HG03439 (cell line): Measurements from ENCODE around the gene SLC35F4.
"Not testable (repeated sequence)": the region's sequence is repeated elsewhere in the genome, so short reads cannot be mapped to it uniquely, and the experiment has no call there.

Experiments used
- ATAC-seq: cut with Tn5 transposase; IDR thresholded peaks from one replicate; pipeline ENCODE4 v1.9.1; 2021; ENCODE audit warnings: mild to moderate bottlenecking, moderate library complexity; ENCODE audit not compliant: unreplicated experiment

SLC35F4 gene

DNA sequence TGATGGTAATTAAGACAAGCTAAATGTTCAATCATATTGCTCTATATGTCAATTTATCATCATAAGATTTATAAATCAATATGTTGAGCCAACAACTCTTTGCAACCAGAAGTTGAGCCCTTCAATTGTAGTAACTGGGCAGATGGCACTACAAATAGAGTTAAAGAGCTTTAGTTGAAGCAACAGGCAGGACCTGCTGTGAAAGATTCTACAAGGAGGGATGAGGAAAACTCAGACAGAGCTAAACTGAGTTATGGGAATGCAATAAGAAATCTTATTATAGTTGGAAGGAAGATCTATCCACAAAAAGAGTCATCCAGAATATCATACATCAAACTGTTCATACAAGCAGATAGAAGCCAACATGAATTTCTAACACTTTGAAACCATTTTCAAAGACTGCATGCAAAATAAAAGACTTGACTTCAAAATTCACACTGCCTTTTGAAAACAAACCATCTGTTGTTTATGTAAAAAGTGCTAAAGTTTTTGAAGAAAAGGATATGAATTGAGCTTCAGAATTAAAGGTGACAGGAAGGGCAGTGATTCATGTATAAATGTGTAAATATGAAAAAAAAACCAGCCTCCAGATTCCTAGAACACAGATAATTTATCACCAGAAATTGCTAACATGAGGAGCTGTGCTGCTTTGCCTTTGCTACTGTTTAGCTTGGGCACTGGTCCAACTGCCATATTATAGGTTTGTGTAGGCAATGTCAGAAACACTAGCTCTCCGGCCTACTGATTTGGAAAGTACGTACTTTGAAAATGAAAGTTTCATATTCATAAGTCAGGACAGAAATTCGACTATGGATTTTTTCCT, 133.2 kb downstream of the SLC35F4 start:
- ATAC-seq: no peak

GRCh38 chr14:57729208-57730187, 136.4 kb downstream of the SLC35F4 start:
- no peak for ATAC-seq

DNA sequence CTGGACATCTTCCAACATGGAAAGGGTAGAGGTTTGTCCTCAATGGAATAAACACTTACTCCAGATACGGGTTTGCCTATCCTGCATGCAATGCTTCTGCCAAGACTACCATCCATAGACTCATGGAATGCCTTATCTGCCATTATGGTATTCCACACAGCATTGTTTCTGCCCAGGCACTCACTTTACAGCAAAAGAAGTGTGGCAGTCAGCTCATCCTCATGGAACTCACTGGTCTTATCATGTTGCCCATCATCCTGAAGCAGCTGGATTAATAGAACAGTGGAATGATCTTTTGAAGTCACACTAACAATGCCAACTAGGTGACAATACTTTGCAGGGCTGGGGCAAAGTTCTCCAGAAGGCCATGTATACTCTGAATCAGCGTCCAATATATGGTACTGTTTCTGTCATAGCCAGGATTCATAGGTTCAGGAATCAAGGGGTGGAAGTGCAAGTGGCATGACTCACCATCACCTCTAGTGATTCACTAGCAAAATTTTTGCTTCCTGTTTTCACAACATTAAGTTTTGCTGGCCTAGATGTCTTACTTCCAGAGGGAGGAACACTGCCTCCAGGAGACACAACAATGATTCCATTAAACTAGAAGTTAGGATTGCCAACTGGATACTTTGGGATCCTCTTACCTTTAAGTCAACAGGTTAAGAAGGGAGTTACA, 140.4 kb downstream of the SLC35F4 start:
- ATAC-seq: no peak

DNA sequence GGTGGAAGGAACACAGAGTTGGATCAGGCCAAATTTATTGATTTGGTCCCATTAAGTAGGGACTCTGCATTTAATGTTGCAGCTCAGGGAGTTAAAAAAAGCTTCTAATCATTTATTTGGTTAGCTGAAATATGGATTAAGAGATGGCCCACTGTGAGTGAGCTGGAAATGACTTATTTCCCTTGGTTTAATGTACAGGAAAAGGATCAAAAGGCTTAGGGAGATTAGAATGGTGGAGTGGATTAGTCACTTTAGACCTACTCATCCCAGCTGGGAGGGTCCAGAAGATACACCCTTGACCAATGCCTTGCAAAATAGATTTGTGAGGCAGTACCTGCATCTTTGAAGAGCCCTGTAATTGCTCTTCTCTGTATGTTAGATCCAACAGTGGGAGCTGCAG, 143.8 kb downstream of the SLC35F4 start:
- not testable (repeated sequence) for ATAC-seq

DNA sequence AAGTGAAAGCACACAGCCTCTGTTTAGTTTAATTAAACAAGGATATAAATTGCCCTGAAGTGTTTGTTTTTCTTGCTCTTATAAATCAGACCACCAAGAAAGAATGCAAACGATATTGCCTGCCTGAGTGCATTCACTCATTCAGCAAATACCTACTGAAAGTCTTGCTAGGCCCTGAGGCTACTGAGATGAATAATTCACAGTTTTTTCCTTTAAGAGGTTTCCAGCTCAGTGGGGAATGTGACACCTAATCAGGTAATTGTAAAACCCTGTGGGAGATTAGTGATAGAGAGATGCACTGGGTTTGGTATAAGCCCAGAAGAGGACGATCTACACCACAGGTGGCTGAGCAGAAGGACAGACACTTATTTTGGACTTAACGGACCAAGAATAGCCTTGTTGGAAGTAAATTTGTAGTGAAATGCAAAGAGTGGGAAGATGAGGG, 151.4 kb downstream of the SLC35F4 start:
- no peak for ATAC-seq

DNA sequence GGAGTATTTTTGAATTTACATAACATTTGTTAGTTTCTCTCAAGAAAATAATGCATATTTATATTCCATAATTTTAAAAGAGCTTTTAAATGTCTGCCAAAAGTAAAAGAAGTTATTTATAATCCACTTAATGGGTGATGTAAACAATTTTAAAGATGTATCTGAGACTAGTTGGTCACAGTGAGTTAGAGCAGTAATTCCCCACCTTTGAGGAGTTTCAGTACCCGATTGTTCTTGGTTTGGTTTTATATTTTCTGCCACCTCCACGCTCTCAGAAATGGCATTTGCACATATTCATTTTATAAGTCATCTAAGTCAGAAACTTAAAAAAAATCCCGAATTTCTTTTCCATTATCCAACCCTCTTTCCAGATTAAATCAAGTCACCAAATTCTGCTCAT, 153.2 kb downstream of the SLC35F4 start:
- ATAC-seq: no peak

- ATAC-seq: no peak
These were observed 153.8 kb downstream of the SLC35F4 start for GRCh38 chr14:57712102-57712501.

DNA sequence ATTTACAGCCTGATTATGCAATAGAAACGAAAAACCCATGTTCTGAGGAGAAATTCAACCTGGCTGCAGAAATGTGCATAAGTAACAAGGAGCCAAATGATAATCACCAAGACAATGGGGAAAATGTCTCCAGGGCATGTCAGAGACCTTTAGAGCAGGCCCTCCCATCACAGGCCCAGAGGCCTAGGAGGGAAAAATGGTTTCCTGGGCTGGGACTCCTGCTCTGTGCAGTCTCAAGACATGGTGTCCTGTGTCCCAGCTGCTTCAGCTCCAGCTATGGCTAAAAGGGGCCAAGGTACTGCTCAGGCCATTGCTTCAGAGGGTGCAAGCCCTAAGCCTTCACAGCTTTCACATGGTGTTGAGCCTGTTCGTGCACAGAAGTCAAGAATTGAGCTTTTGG, 156.0 kb downstream of the SLC35F4 start:
- ATAC-seq: no peak

DNA sequence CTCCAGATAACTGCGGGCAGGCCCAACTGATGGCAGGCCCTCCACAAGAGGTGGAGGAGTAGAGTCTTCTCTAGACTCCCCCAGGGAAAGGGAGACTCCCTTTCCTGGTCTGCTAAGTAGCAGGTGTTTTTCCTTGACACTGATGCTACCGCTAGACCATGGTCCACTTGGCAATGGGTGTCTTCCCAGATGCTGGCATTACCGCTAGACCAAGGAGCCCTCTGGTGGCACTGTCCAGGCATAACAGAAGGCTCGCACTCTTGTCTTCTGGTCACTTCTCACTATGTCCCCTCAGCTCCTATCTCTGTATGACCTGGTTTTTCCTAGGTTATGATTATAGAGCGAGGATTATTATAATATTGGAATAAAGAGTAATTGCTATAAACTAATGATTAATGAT, 156.8 kb downstream of the SLC35F4 start:
- ATAC-seq: not testable (repeated sequence)

DNA sequence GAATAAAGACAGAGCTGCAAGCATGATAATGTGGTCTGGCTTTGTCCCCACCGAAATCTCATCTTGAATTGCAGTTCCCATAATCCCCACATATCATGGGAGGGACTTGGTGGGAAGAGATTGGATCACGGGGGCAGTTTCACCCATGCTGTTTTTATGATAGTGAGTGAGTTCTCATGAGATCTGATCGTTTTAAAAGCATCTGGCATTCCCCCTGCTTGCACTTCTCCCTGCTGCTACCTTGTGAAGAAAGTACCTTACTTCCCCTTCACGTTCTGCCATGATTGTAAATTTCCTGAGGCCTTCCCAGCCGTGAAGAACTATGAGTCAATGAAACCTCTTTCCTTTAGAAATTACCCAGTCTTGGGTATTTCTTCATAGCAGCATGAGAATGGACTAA, 158.7 kb downstream of the SLC35F4 start:
- ATAC-seq: no peak

GRCh38 chr14:57704763-57705162, 161.1 kb downstream of the SLC35F4 start:
- no peak for ATAC-seq

DNA sequence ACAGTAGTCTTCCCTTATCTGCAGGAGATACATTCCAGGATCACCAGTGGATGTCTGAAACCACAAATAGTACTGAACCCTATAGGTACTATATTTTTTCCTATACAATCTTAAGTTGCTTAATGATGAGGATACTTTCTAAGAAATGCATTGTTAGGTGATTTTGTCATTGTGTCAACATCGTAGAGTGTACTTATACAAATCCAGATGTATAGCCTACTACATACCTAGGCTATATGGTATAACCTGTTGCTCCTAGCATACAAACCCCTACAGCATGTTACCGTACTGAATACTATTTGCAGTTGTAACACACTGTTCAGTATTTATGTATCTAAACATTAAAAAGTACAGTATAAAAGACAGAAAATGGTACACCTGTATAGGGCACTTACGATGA, 165.9 kb downstream of the SLC35F4 start:
- ATAC-seq: no peak

DNA sequence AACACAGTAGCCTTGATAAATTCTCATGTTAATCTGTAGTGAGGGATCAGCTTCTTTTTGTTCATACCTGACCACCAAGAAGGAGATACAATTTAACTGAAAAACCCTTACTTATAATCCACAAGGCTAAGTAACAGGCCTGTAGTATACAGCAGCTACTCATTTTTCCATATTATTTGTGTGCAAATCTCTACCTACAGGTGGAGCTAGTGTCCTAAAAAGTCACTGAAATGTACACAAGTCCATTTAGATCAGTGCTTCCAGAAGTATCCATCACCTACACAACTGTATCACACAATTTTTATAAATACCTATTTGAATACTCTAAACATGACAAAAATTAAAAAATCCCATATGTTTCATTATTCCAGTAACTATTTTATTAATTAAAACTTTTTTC, 173.2 kb downstream of the SLC35F4 start:
- ATAC-seq: no peak

GRCh38 chr14:57687416-57687815, 178.5 kb downstream of the SLC35F4 start:
- no peak for ATAC-seq

- no peak for ATAC-seq
These were observed 179.6 kb downstream of the SLC35F4 start for GRCh38 chr14:57686304-57686703.

DNA sequence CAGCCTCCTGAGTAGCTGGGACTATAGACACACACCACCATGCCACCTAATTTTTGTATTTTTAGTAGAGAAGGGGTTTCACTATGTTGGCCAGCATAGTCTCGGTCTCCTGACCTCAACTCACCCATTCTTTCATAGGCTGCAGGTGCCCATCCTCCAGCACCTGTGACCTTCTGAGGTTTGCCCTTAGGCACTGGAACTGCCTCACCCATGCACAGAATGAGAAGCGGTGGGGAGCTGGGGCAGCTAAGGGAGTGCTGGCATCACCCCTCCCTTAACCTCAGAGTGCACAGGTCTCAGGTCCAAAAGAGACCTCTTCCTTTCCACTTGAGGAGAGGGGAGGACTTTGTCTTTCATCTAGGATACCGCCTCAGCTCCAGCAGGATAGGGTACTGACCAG, 194.9 kb downstream of the SLC35F4 start:
- no peak for ATAC-seq

GRCh38 chr14:57660208-57660607, 205.7 kb downstream of the SLC35F4 start:
- ATAC-seq: no peak

DNA sequence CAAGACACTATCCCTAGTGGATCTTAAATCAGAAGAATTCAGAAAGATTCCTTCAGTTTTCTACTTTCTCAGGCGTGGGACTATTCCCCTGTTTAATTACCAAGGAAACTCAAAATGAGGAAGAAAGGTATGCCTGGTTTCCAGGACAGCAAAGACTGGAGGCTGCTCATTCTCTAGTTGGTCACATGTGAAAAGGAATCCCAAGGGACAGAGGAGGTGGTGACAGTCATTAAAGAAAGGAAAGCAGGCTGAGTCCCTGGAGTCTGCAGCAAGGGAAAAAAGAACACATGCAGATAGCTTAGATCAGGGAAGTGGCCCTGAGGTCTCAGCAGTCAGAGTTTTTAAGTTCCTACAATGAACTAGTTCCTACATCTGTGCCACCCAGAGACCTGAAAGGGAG, 206.8 kb downstream of the SLC35F4 start:
- no peak for ATAC-seq

- ATAC-seq: no peak
These were observed 208.4 kb downstream of the SLC35F4 start for GRCh38 chr14:57657487-57657886.

DNA sequence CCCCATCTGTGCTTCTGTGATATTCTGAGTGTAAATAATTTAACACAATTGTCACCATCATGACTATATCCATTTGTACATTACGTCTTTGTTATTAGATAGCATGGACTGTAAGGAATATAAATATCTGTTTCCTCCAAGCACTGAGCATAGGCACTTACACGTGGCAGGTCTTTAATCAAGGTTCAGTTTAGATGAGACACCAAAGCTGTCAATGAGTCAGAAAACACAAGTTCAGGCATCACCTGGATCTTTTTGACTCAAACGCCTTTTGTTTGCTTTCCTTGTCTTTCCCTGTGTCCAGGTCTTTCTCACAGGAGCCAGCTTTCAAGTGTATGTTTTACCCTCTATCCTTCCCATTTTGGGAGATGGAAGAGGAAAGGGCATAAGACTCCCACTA, 209.0 kb downstream of the SLC35F4 start:
- no peak for ATAC-seq

DNA sequence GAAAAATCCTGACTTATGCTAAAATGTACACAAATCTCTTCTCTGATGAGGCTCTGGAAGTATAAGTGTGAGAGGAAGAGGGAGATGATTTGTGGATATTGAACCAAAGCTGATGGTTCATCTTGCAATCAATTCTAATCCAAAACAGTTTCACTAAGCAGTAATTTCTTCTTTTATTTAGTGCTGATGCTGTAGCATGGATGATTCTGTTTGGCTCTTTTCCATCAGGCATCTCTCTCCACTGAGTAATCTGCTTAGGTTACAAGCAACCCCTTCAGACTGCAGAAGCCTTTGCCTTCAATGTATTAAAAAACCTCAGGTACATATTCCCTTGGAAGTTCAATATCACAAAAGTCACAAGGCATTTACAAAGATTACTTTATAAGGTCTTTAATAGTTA, 213.1 kb downstream of the SLC35F4 start:
- no peak for ATAC-seq
